A673 (cell line): Measurements from ENCODE around the gene OR7C1. TPM values are rescaled to one million over a fixed set of nuclear protein-coding genes. Genes with fewer than 3 reads are reported as not detected.

ENCODE experiments used
- BruUV-seq: library from RNA; stranded (reverse); fragments of 400-500 nt; replicated peaks from 2 replicates; lab custom pipeline; 2021; lab: Mats Ljungman, UMichigan
- CTCF ChIA-PET: fragments of 300-600 bp; sonication (Branson Sonifier 250); formaldehyde crosslinking; loops from one replicate; lab custom pipeline; 2022; ENCODE audit warnings: antibody characterized with exemption; lab: Charles Lee
- POLR2A ChIA-PET: fragments of 300-600 bp; sonication (Branson Sonifier 250); formaldehyde crosslinking; loops from one replicate; lab custom pipeline; 2022; ENCODE audit warnings: antibody characterized with exemption; ENCODE audit not compliant: low non-redundant PET; lab: Charles Lee
- DNase-seq: peaks from one replicate; pipeline ENCODE4 v3.0.0-alpha.2; 2015; ENCODE audit warnings: low spot score
- H3K27ac ChIP-seq: fragments of 200-600 bp; sonication (generic); 2 replicates; pipeline ENCODE4 v1.5.1; 2016; ENCODE audit warnings: mixed run types, low read depth, mild to moderate bottlenecking, mixed read lengths, antibody characterized with exemption, low read length; ENCODE audit not compliant: poor library complexity, severe bottlenecking
- H3K27me3 ChIP-seq: fragments of 200-600 bp; sonication (generic); replicated peaks from 2 replicates; pipeline ENCODE4 v1.6.1; 2017; ENCODE audit warnings: mixed run types, low read depth, mild to moderate bottlenecking, mixed read lengths, antibody characterized with exemption, low read length; ENCODE audit not compliant: insufficient read depth, poor library complexity
- H3K36me3 ChIP-seq: fragments of 200-600 bp; sonication (generic); 2 replicates; pipeline ENCODE4 v1.6.1; 2016; ENCODE audit warnings: mixed run types, mild to moderate bottlenecking, mixed read lengths, antibody characterized with exemption, low read length; ENCODE audit not compliant: insufficient read depth, poor library complexity, severe bottlenecking
- H3K4me1 ChIP-seq: fragments of 200-600 bp; sonication (generic); 2 replicates; pipeline ENCODE4 v1.6.1; 2017; ENCODE audit warnings: mixed run types, mild to moderate bottlenecking, mixed read lengths, antibody characterized with exemption, low read length; ENCODE audit not compliant: insufficient read depth, poor library complexity, severe bottlenecking
- H3K4me3 ChIP-seq: fragments of 200-600 bp; sonication (generic); 2 replicates; pipeline ENCODE4 v1.5.1; 2016; ENCODE audit warnings: low read depth, mixed run types, mild to moderate bottlenecking, mixed read lengths, low read length; ENCODE audit not compliant: poor library complexity, severe bottlenecking
- H3K9me3 ChIP-seq: fragments of 200-600 bp; sonication (generic); 2 replicates; pipeline ENCODE4 v1.6.1; 2016; ENCODE audit warnings: mixed run types, low read depth, mild to moderate bottlenecking, mixed read lengths, antibody characterized with exemption, low read length; ENCODE audit not compliant: poor library complexity, severe bottlenecking
- EZH2 ChIP-seq: fragments of 200-600 bp; sonication (generic); IDR thresholded peaks from 2 replicates; pipeline ENCODE4 v1.6.1; 2017; ENCODE audit warnings: borderline replicate concordance, low read depth, mild to moderate bottlenecking, mixed read lengths, antibody characterized with exemption, low read length; ENCODE audit not compliant: poor library complexity, severe bottlenecking
- intact Hi-C: fragments of 100-400 bp; cut with micrococcal nuclease; formaldehyde crosslinking; loops from one replicate; pipeline ENCODE4 v1.10.0; 2022; ENCODE audit not compliant: unreplicated experiment
- total RNA-seq: library from RNA; stranded (reverse); gene quantifications from 2 replicates; pipeline ENCODE4 v1.2.3, GENCODE V29; 2021
- TF ChIP-seq, protein P1 (sequence below): fragments of 300-800, 200-600 bp; sonication (generic); conservative IDR thresholded peaks from 2 replicates; pipeline ENCODE4 v1.5.1; 2017; ENCODE audit warnings: low read depth, mild to moderate bottlenecking, antibody characterized with exemption, low read length, moderate library complexity, mixed read lengths

OR7C1 gene
- total RNA-seq, 1 experiment from 2014 or later = not detected

DNA sequence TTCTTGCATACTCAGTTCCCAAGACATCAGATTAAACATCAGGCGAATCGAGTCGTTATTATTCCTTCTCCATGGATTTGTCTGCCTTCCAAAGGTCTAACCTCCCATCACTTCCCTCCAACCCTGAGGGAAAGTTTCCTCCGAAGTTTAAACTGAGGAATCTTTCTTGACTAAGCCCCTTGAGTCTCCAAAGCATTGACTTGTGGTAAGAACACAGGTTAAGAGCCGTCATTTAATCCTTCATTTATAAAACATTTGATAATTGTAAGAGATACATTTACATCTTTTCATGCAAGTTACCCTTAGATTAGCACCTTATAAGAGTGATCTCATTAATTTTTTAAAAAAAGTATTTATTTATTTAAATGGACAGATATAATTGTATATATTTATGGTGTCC, 13.8 kb upstream of the OR7C1 start, which contains the start of gene OR7A10:
Gene OR7A10 (minus strand): TSS at position 101 of the 400 bp plus-strand sequence. CDS start 7,045 bp downstream, outside the sequence.
- Histone ChIP-seq H3K4me3 (no peak within 1 kb of the TSS), H3K27me3 (peaks cover 50% of the 10 kb centered on the region), H3K4me1 (no peaks in the 10 kb centered on the region), H3K36me3 (no peaks in the 10 kb centered on the region), H3K27ac (no peak within 1 kb of the TSS), H3K9me3 (no peaks in the 10 kb centered on the region)
- TF ChIP-seq EZH2 = no peak
- TF ChIP-seq, protein P1, sequence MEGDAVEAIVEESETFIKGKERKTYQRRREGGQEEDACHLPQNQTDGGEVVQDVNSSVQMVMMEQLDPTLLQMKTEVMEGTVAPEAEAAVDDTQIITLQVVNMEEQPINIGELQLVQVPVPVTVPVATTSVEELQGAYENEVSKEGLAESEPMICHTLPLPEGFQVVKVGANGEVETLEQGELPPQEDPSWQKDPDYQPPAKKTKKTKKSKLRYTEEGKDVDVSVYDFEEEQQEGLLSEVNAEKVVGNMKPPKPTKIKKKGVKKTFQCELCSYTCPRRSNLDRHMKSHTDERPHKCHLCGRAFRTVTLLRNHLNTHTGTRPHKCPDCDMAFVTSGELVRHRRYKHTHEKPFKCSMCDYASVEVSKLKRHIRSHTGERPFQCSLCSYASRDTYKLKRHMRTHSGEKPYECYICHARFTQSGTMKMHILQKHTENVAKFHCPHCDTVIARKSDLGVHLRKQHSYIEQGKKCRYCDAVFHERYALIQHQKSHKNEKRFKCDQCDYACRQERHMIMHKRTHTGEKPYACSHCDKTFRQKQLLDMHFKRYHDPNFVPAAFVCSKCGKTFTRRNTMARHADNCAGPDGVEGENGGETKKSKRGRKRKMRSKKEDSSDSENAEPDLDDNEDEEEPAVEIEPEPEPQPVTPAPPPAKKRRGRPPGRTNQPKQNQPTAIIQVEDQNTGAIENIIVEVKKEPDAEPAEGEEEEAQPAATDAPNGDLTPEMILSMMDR = no peak
- ChIA-PET POLR2A (no interaction called here), CTCF (no interaction called here)
- no peak for DNase-seq
- intact Hi-C loops = no loop called here
- BruUV-seq = no TSS peak

DNA sequence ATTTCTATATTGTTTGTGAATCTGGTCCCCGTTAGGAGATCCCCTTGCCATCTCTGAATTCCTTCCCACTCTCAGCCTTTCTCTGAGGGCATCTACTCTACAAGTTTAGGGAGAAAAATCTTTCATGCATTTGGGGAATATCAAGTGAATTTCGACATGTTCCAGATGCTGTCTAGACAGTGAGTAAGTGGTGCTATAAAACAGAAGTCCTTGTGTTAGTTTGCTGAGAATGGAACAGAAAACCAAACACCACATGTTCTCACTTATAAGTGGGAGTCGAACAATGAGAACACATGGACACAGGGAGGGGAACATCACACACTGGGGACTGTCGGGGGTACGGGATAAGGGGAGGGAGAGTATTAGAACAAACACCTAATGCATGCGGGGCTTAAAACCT, 8.6 kb upstream of the OR7C1 start:
- no peak overlapping the region for H3K27ac ChIP-seq
- H3K9me3 ChIP-seq = no peaks in the 10 kb centered on the region
- no peaks in the 10 kb centered on the region for H3K36me3 ChIP-seq
- no peak overlapping the region for H3K4me3 ChIP-seq
- intact Hi-C loops = no loop called here
- H3K27me3 ChIP-seq = peaks cover 20% of the 10 kb centered on the region
- no TSS peak for BruUV-seq
- no peak for DNase-seq
- no peak for TF ChIP-seq EZH2
- CTCF ChIA-PET = no interaction called here
- POLR2A ChIA-PET = no interaction called here
- no peaks in the 10 kb centered on the region for H3K4me1 ChIP-seq

GRCh38 chr19:14843169-14843568, 8.2 kb upstream of the OR7C1 start:
- Histone ChIP-seq H3K27me3 (peaks cover 16% of the 10 kb centered on the region), H3K9me3 (no peaks in the 10 kb centered on the region), H3K4me3 (no peak overlapping the region), H3K4me1 (no peaks in the 10 kb centered on the region), H3K36me3 (no peaks in the 10 kb centered on the region), H3K27ac (no peak overlapping the region)
- intact Hi-C loops = no loop called here
- BruUV-seq = no TSS peak
- ChIA-PET POLR2A (no interaction called here), CTCF (no interaction called here)
- DNase-seq = no peak
- TF ChIP-seq EZH2 = no peak
- TF ChIP-seq, protein P1 = no peak

GRCh38 chr19:14840206-14840605, 5.2 kb upstream of the OR7C1 start:
- H3K27me3 ChIP-seq = peaks cover 6% of the 10 kb centered on the region
- no peak for TF ChIP-seq EZH2
- TF ChIP-seq, protein P1 = no peak
- ChIA-PET POLR2A (no interaction called here), CTCF (no interaction called here)
- no TSS peak for BruUV-seq
- no peak for DNase-seq
- H3K27ac ChIP-seq = no peak overlapping the region
- no peaks in the 10 kb centered on the region for H3K4me1 ChIP-seq
- H3K4me3 ChIP-seq = no peak overlapping the region
- no peaks in the 10 kb centered on the region for H3K36me3 ChIP-seq
- intact Hi-C loops = no loop called here
- H3K9me3 ChIP-seq = no peaks in the 10 kb centered on the region
